H9 (cell line): ENCODE measurements around the gene MFSD11. TPM values are rescaled to one million over a fixed set of nuclear protein-coding genes. Genes with fewer than 3 reads are reported as not detected.

Source experiments
- DNase-seq: peaks from one replicate; pipeline ENCODE4 v3.0.0-alpha.2; 2017
- H2AFZ ChIP-seq: one replicate; pipeline ENCODE4 v1.6.1; 2013; ENCODE audit warnings: mild to moderate bottlenecking, low read length, control low read depth, moderate library complexity
- H2AK5ac ChIP-seq: 2 replicates; pipeline ENCODE4 v1.6.1; 2013; ENCODE audit warnings: low read length, control low read depth, mixed read lengths; ENCODE audit not compliant: insufficient read length
- H2BK120ac ChIP-seq: one replicate; pipeline ENCODE4 v1.6.1; 2013; ENCODE audit warnings: low read depth, mild to moderate bottlenecking, low read length, control low read depth, inconsistent platforms; ENCODE audit not compliant: poor library complexity, severe bottlenecking
- H2BK12ac ChIP-seq: 2 replicates; pipeline ENCODE4 v1.6.1; 2013; ENCODE audit warnings: low read length, control low read depth, mixed read lengths, low read depth; ENCODE audit not compliant: insufficient read length
- H2BK15ac ChIP-seq: 2 replicates; pipeline ENCODE4 v1.6.1; 2013; ENCODE audit warnings: low read depth, low read length, control low read depth
- H2BK20ac ChIP-seq: one replicate; pipeline ENCODE4 v1.6.1; 2013; ENCODE audit warnings: low read depth, mild to moderate bottlenecking, low read length, control low read depth, inconsistent platforms; ENCODE audit not compliant: poor library complexity, severe bottlenecking
- H2BK5ac ChIP-seq: 2 replicates; pipeline ENCODE4 v1.6.1; 2013; ENCODE audit warnings: low read length, control low read depth, mixed read lengths; ENCODE audit not compliant: insufficient read length
- H3K14ac ChIP-seq: 2 replicates; pipeline ENCODE4 v1.6.1; 2013; ENCODE audit warnings: low read length, control low read depth; ENCODE audit not compliant: insufficient read depth
- H3K18ac ChIP-seq: 2 replicates; pipeline ENCODE4 v1.6.1; 2013; ENCODE audit warnings: low read depth, mild to moderate bottlenecking, mixed read lengths, low read length, control low read depth; ENCODE audit not compliant: insufficient read length
- H3K23ac ChIP-seq: 2 replicates; pipeline ENCODE4 v1.6.1; 2013; ENCODE audit warnings: low read length, control low read depth, mixed read lengths, low read depth; ENCODE audit not compliant: insufficient read length
- H3K23me2 ChIP-seq: 2 replicates; pipeline ENCODE4 v1.6.1; 2013; ENCODE audit warnings: low read depth, mild to moderate bottlenecking, mixed read lengths, low read length, control low read depth; ENCODE audit not compliant: insufficient read length, poor library complexity, severe bottlenecking
- H3K27ac ChIP-seq: 2 replicates; pipeline ENCODE4 v1.5.1; 2013; ENCODE audit warnings: low read length, control low read depth, mixed read lengths, low read depth; ENCODE audit not compliant: insufficient read length
- H3K27me3 ChIP-seq: 2 replicates; pipeline ENCODE4 v1.6.1; 2013; ENCODE audit warnings: low read length, control low read depth, inconsistent platforms; ENCODE audit not compliant: insufficient read depth
- H3K4ac ChIP-seq: 2 replicates; pipeline ENCODE4 v1.6.1; 2013; ENCODE audit warnings: low read depth, mild to moderate bottlenecking, control low read depth, inconsistent platforms, low read length, moderate library complexity
- H3K4me1 ChIP-seq: 2 replicates; pipeline ENCODE4 v1.6.1; 2013; ENCODE audit warnings: low read length, control low read depth, inconsistent platforms; ENCODE audit not compliant: insufficient read depth
- H3K4me2 ChIP-seq: 2 replicates; pipeline ENCODE4 v1.6.1; 2013; ENCODE audit warnings: low read length, control low read depth, mixed read lengths; ENCODE audit not compliant: insufficient read length, insufficient read depth
- H3K56ac ChIP-seq: 2 replicates; pipeline ENCODE4 v1.6.1; 2013; ENCODE audit warnings: low read depth, mild to moderate bottlenecking, mixed read lengths, low read length, control low read depth; ENCODE audit not compliant: insufficient read length
- H3K79me1 ChIP-seq: 2 replicates; pipeline ENCODE4 v1.6.1; 2013; ENCODE audit warnings: low read depth, mild to moderate bottlenecking, moderate library complexity, low read length, control low read depth, inconsistent platforms; ENCODE audit not compliant: insufficient read depth, poor library complexity, severe bottlenecking
- H3K79me2 ChIP-seq: 2 replicates; pipeline ENCODE4 v1.6.1; 2013; ENCODE audit warnings: low read length, control low read depth, inconsistent platforms; ENCODE audit not compliant: insufficient read depth
- H3K9ac ChIP-seq: 2 replicates; pipeline ENCODE4 v1.6.1; 2013; ENCODE audit warnings: low read length, control low read depth, mixed read lengths; ENCODE audit not compliant: insufficient read length; ENCODE audit errors: extremely low read depth
- H3K9me3 ChIP-seq: one replicate; pipeline ENCODE4 v1.6.1; 2013; ENCODE audit warnings: low read depth, low read length, inconsistent platforms; ENCODE audit not compliant: control insufficient read depth
- H3T11ph ChIP-seq: one replicate; pipeline ENCODE4 v1.6.1; 2013; ENCODE audit warnings: mild to moderate bottlenecking, low read length, control low read depth, inconsistent platforms
- H4K20me1 ChIP-seq: one replicate; pipeline ENCODE4 v1.6.1; 2013; ENCODE audit not compliant: control insufficient read depth, insufficient read length, insufficient read depth
- H4K5ac ChIP-seq: 2 replicates; pipeline ENCODE4 v1.6.1; 2013; ENCODE audit warnings: low read depth, mild to moderate bottlenecking, mixed read lengths, low read length, control low read depth; ENCODE audit not compliant: insufficient read length
- H4K8ac ChIP-seq: replicated peaks from 2 replicates; pipeline ENCODE4 v1.6.1; 2013; ENCODE audit warnings: low read length, control low read depth, mixed read lengths, low read depth; ENCODE audit not compliant: insufficient read length
- H4K91ac ChIP-seq: 2 replicates; pipeline ENCODE4 v1.6.1; 2013; ENCODE audit warnings: low read depth, mild to moderate bottlenecking, moderate library complexity, mixed read lengths, low read length, control low read depth; ENCODE audit not compliant: insufficient read length
- H3K27ac Mint-ChIP-seq, 3 experiments: 2 replicates in 2 of 3; 3 replicates in 1 of 3; pipeline ENCODE4 v1.8.0; 2020 to 2021; ENCODE audit warnings: mixed read lengths in 3 of 3, mild to moderate bottlenecking in 1 of 3, moderate library complexity in 1 of 3
- H3K27me3 Mint-ChIP-seq: 2 replicates; pipeline ENCODE4 v1.8.0; 2021; ENCODE audit warnings: low read depth, mild to moderate bottlenecking, moderate library complexity, mixed read lengths
- H3K36me3 Mint-ChIP-seq, 3 experiments: 2 replicates in 2 of 3; 3 replicates in 1 of 3; pipeline ENCODE4 v1.8.0; 2020 to 2021; ENCODE audit warnings: low read depth in 3 of 3, mixed read lengths in 3 of 3; ENCODE audit not compliant: insufficient read depth in 1 of 3
- H3K4me1 Mint-ChIP-seq, 2 experiments: 2 replicates each; pipeline ENCODE4 v1.8.0; 2020; ENCODE audit warnings: mixed read lengths in 2 of 2
- H3K4me3 Mint-ChIP-seq, 2 experiments: 2 replicates in 1 of 2; 3 replicates in 1 of 2; pipeline ENCODE4 v1.8.0; 2020 to 2021; ENCODE audit warnings: mild to moderate bottlenecking in 2 of 2, mixed read lengths in 2 of 2, moderate library complexity in 1 of 2
- H3K9me3 Mint-ChIP-seq, 2 experiments: 2 replicates in 1 of 2; 3 replicates in 1 of 2; pipeline ENCODE4 v1.8.0; 2020; ENCODE audit warnings: mild to moderate bottlenecking in 2 of 2, mixed read lengths in 2 of 2, moderate library complexity in 1 of 2
- CTCF ChIP-seq: fragments of 200-600 bp; sonication (generic); conservative IDR thresholded peaks from 3 replicates; pipeline ENCODE4 v1.8.0; 2021; ENCODE audit warnings: antibody characterized with exemption, mild to moderate bottlenecking
- WGBS: extraction: QIAGEN DNeasy Blood & Tissue Kit; methylation state at CpG from one replicate; pipeline ENCODE4 v1.1.7; 2013; ENCODE audit warnings: missing lambda C conversion rate, low lambda C conversion rate, mixed read lengths; ENCODE audit not compliant: insufficient read length; ENCODE audit errors: extremely low coverage; 5-methylcytosine and 5-hydroxymethylcytosine counted together
- total RNA-seq: library from RNA; stranded (reverse); gene quantifications from 2 replicates; pipeline ENCODE4 v1.2.1, GENCODE V29; 2021

MFSD11 gene
- total RNA-seq, 1 experiment from 2014 or later: 19.9 TPM

GRCh38 chr17:76748657-76749056 lies 10.7 kb downstream of the MFSD11 start:
- Histone ChIP-seq H3K9me3 (no peaks in the 10 kb centered on the region), H4K91ac (no peak overlapping the region), H3K4me2 (no peak overlapping the region), H3K56ac (no peak overlapping the region), H3K27me3 (no peaks in the 10 kb centered on the region), H3K79me2 (no peaks in the 10 kb centered on the region), H3K27ac (no peak overlapping the region), H2BK5ac (no peak overlapping the region), H3T11ph (no peak overlapping the region), H4K5ac (no peak overlapping the region), H3K14ac (no peak overlapping the region), H4K20me1 (no peaks in the 10 kb centered on the region), H3K9ac (no peak overlapping the region), H2BK15ac (no peak overlapping the region), H2AK5ac (no peak overlapping the region), H2BK120ac (no peak overlapping the region), H3K23me2 (no peaks in the 10 kb centered on the region), H2AFZ (no peak overlapping the region), H3K23ac (no peak overlapping the region), H3K4me1 (no peaks in the 10 kb centered on the region), H3K18ac (no peak overlapping the region), H3K4ac (no peak overlapping the region), H4K8ac (no peak overlapping the region), H2BK20ac (no peak overlapping the region), H3K79me1 (no peaks in the 10 kb centered on the region), H2BK12ac (no peak overlapping the region)
- H3K4me3 Mint-ChIP-seq: no peak overlapping the region
- no peaks in the 10 kb centered on the region for H3K4me1 Mint-ChIP-seq
- H3K36me3 Mint-ChIP-seq: peaks cover 20 to 51% (median 34%) of the 10 kb centered on the region in 3 experiments
- no peaks in the 10 kb centered on the region; a peak in 1 of 5 replicates for H3K9me3 Mint-ChIP-seq
- DNase-seq: no peak
- no peaks in the 10 kb centered on the region for H3K27me3 Mint-ChIP-seq
- H3K27ac Mint-ChIP-seq: no peak overlapping the region
- TF ChIP-seq CTCF: no peak
- no CpG with 5 or more reads among the region's 1 CpG for WGBS
